ENCODE measurements around the gene MTERF4.

The MTERF4 gene

GRCh38 chr2:241072553-241073165, 29.4 kb downstream of the MTERF4 start:
- H3K36me3 ChIP-seq (replicated peaks; ENCODE audit: low read depth, low read length): no peaks in the 10 kb centered on the region
- H3K4me3 ChIP-seq (ENCODE audit: low read length): no peak overlapping the region
- TF ChIP-seq CTCF (IDR thresholded peaks at IDR 0.05; ENCODE audit: low read depth, low read length) (no peak), EZH2phosphoT487 (IDR thresholded peaks at IDR 0.05; ENCODE audit: low read depth) (no peak)
- H3K4me2 ChIP-seq (ENCODE audit: low read length): no peak overlapping the region
- H3K27me3 ChIP-seq (ENCODE audit: low read depth, low read length): no peaks in the 10 kb centered on the region
- no peak overlapping the region for H3K27ac ChIP-seq (ENCODE audit: low read length)
- no peaks in the 10 kb centered on the region for H3K9me3 ChIP-seq (ENCODE audit: insufficient read depth, low read length)
- H2AFZ ChIP-seq (ENCODE audit: low read depth, low read length): no peak overlapping the region
- no peaks in the 10 kb centered on the region for H3K79me2 ChIP-seq (ENCODE audit: low read length)
- no peaks in the 10 kb centered on the region for H4K20me1 ChIP-seq (ENCODE audit: insufficient read depth, low read length)
- H3K4me1 ChIP-seq (ENCODE audit: low read length): peaks cover 6% of the 10 kb centered on the region
- H3K9ac ChIP-seq (ENCODE audit: low read length): no peak overlapping the region

GRCh38 chr2:241072151-241072550, 29.9 kb downstream of the MTERF4 start:
- H3K27ac ChIP-seq (ENCODE audit: low read length): no peak overlapping the region
- no peak overlapping the region for H3K9ac ChIP-seq (ENCODE audit: low read length)
- no peak for TF ChIP-seq EZH2phosphoT487 (IDR thresholded peaks at IDR 0.05; ENCODE audit: low read depth)
- no peak for TF ChIP-seq CTCF (IDR thresholded peaks at IDR 0.05; ENCODE audit: low read depth, low read length)
- H3K79me2 ChIP-seq (ENCODE audit: low read length): no peaks in the 10 kb centered on the region
- no peaks in the 10 kb centered on the region for H3K36me3 ChIP-seq (replicated peaks; ENCODE audit: low read depth, low read length)
- H3K4me3 ChIP-seq (ENCODE audit: low read length): no peak overlapping the region
- H3K4me2 ChIP-seq (ENCODE audit: low read length): no peak overlapping the region
- H3K27me3 ChIP-seq (ENCODE audit: low read depth, low read length): no peaks in the 10 kb centered on the region
- H3K4me1 ChIP-seq (ENCODE audit: low read length): peaks cover 6% of the 10 kb centered on the region
- no peaks in the 10 kb centered on the region for H3K9me3 ChIP-seq (ENCODE audit: insufficient read depth, low read length)
- no peaks in the 10 kb centered on the region for H4K20me1 ChIP-seq (ENCODE audit: insufficient read depth, low read length)
- H2AFZ ChIP-seq (ENCODE audit: low read depth, low read length): no peak overlapping the region

GRCh38 chr2:241071677-241072111, 30.4 kb downstream of the MTERF4 start:
- H3K9me3 ChIP-seq (ENCODE audit: insufficient read depth, low read length): no peaks in the 10 kb centered on the region
- no peaks in the 10 kb centered on the region for H3K27me3 ChIP-seq (ENCODE audit: low read depth, low read length)
- no peaks in the 10 kb centered on the region for H4K20me1 ChIP-seq (ENCODE audit: insufficient read depth, low read length)
- no peak overlapping the region for H3K4me2 ChIP-seq (ENCODE audit: low read length)
- TF ChIP-seq CTCF (IDR thresholded peaks at IDR 0.05; ENCODE audit: low read depth, low read length) (no peak), EZH2phosphoT487 (IDR thresholded peaks at IDR 0.05; ENCODE audit: low read depth) (no peak)
- H2AFZ ChIP-seq (ENCODE audit: low read depth, low read length): no peak overlapping the region
- no peak overlapping the region for H3K27ac ChIP-seq (ENCODE audit: low read length)
- no peak overlapping the region for H3K4me3 ChIP-seq (ENCODE audit: low read length)
- H3K79me2 ChIP-seq (ENCODE audit: low read length): no peaks in the 10 kb centered on the region
- H3K9ac ChIP-seq (ENCODE audit: low read length): no peak overlapping the region
- peaks cover 6% of the 10 kb centered on the region for H3K4me1 ChIP-seq (ENCODE audit: low read length)
- H3K36me3 ChIP-seq (replicated peaks; ENCODE audit: low read depth, low read length): no peaks in the 10 kb centered on the region

- H4K20me1 ChIP-seq (ENCODE audit: insufficient read depth, low read length): no peaks in the 10 kb centered on the region
- H3K9me3 ChIP-seq (ENCODE audit: insufficient read depth, low read length): no peaks in the 10 kb centered on the region
- TF ChIP-seq CTCF (IDR thresholded peaks at IDR 0.05; ENCODE audit: low read depth, low read length): no peak
- TF ChIP-seq EZH2phosphoT487 (IDR thresholded peaks at IDR 0.05; ENCODE audit: low read depth): no peak
These were observed 31.0 kb downstream of the MTERF4 start for GRCh38 chr2:241070811-241071676.

More at GRCh38 chr2:241070811-241071676, 31.0 kb downstream of the MTERF4 start:
- no peaks in the 10 kb centered on the region for H3K79me2 ChIP-seq (ENCODE audit: low read length)
- no peak overlapping the region for H2AFZ ChIP-seq (ENCODE audit: low read depth, low read length)
- H3K4me2 ChIP-seq (ENCODE audit: low read length): no peak overlapping the region
- H3K4me1 ChIP-seq (ENCODE audit: low read length): peaks cover 6% of the 10 kb centered on the region
- no peak overlapping the region for H3K27ac ChIP-seq (ENCODE audit: low read length)
- H3K36me3 ChIP-seq (replicated peaks; ENCODE audit: low read depth, low read length): no peaks in the 10 kb centered on the region
- H3K27me3 ChIP-seq (ENCODE audit: low read depth, low read length): no peaks in the 10 kb centered on the region
- no peak overlapping the region for H3K9ac ChIP-seq (ENCODE audit: low read length)
- H3K4me3 ChIP-seq (ENCODE audit: low read length): no peak overlapping the region

Measured in OCI-LY3 (cell line).